CD14-positive monocyte (primary cell): ENCODE measurements around the gene TSPAN5. TPM values are rescaled to one million over a fixed set of nuclear protein-coding genes. Genes with fewer than 3 reads are reported as not detected.

ENCODE experiments used
- DNase-seq, 3 donors: peaks; one replicate each; pipeline ENCODE4 v3.0.0-alpha.2; 2011 to 2022
- H2AFZ ChIP-seq: 2 replicates; pipeline ENCODE4 v1.6.0; 2012; ENCODE audit warnings: mild to moderate bottlenecking, low read depth, low read length, inconsistent platforms; ENCODE audit not compliant: insufficient read depth, poor library complexity, severe bottlenecking
- H3K27ac ChIP-seq, 2 donors: 1 replicate in 1 of 2; 2 replicates in 1 of 2; pipeline ENCODE4 v1.5.1; 2012 to 2013; ENCODE audit warnings: low read length in 2 of 2, control low read depth in 1 of 2, inconsistent platforms in 1 of 2, low read depth in 1 of 2, mild to moderate bottlenecking in 1 of 2
- H3K27me3 ChIP-seq, 2 donors: one replicate each; pipeline versions ENCODE4 v1.6.0 to v1.6.1; 2011 to 2013; ENCODE audit warnings: low read length in 2 of 2; ENCODE audit not compliant: control insufficient read depth in 2 of 2, insufficient read depth in 2 of 2
- H3K36me3 ChIP-seq, 2 donors: replicated peaks in 1 of 2; 1 replicate in 1 of 2; 2 replicates in 1 of 2; pipeline versions ENCODE4 v1.5.1 to v1.6.1; 2012 to 2013; ENCODE audit warnings: low read length in 2 of 2, control low read depth in 1 of 2, inconsistent platforms in 1 of 2, mild to moderate bottlenecking in 1 of 2; ENCODE audit not compliant: insufficient read depth in 2 of 2, control insufficient read depth in 1 of 2
- H3K4me1 ChIP-seq, 2 donors: 1 replicate in 1 of 2; 2 replicates in 1 of 2; pipeline versions ENCODE4 v1.5.1 to v1.6.1; 2012 to 2013; ENCODE audit warnings: low read length in 2 of 2, control low read depth in 1 of 2, inconsistent platforms in 1 of 2, mild to moderate bottlenecking in 1 of 2, moderate library complexity in 1 of 2; ENCODE audit not compliant: insufficient read depth in 2 of 2, control insufficient read depth in 1 of 2
- H3K4me2 ChIP-seq: replicated peaks from 2 replicates; pipeline ENCODE3; 2012; ENCODE audit warnings: low read length, moderate library complexity, mild to moderate bottlenecking; ENCODE audit not compliant: poor library complexity, severe bottlenecking; ENCODE audit errors: extremely low read depth
- H3K4me3 ChIP-seq, 3 experiments: fragments of 200-600 bp in 1 of 3; sonication (generic) in 1 of 3; replicated peaks in 1 of 3; 1 replicate in 2 of 3; 2 replicates in 1 of 3; pipeline ENCODE4 v1.5.1; 2011 to 2013; ENCODE audit warnings: low read length in 3 of 3, mild to moderate bottlenecking in 3 of 3, control low read depth in 2 of 3, low read depth in 2 of 3, inconsistent platforms in 1 of 3, moderate library complexity in 1 of 3
- H3K79me2 ChIP-seq: 2 replicates; pipeline ENCODE4 v1.6.0; 2012; ENCODE audit warnings: mild to moderate bottlenecking, control low read depth, inconsistent platforms, low read length, moderate library complexity; ENCODE audit not compliant: insufficient read depth
- H3K9ac ChIP-seq: 2 replicates; pipeline ENCODE4 v1.6.0; 2017; ENCODE audit warnings: low read length, mild to moderate bottlenecking; ENCODE audit not compliant: insufficient read depth, poor library complexity, severe bottlenecking
- H3K9me3 ChIP-seq, 2 donors: replicated peaks in 1 of 2; 1 replicate in 1 of 2; 2 replicates in 1 of 2; pipeline versions ENCODE4 v1.5.1 to v1.6.1; 2012 to 2013; ENCODE audit warnings: low read length in 2 of 2, control low read depth in 1 of 2; ENCODE audit not compliant: control insufficient read depth in 1 of 2, insufficient read depth in 1 of 2
- H4K20me1 ChIP-seq: 2 replicates; pipeline ENCODE4 v1.6.0; 2012; ENCODE audit warnings: mild to moderate bottlenecking, low read length, control low read depth, moderate library complexity; ENCODE audit not compliant: insufficient read depth
- H3K27ac Mint-ChIP-seq, 7 donors: one replicate each; pipeline ENCODE4 v1.8.0; 2020; ENCODE audit warnings: mild to moderate bottlenecking in 7 of 7, mixed read lengths in 7 of 7, moderate library complexity in 6 of 7, inconsistent platforms in 2 of 7
- H3K27me3 Mint-ChIP-seq, 3 donors: one replicate each; pipeline ENCODE4 v1.8.0; 2021 to 2022; ENCODE audit warnings: low read depth in 3 of 3, mild to moderate bottlenecking in 3 of 3, mixed read lengths in 3 of 3, moderate library complexity in 3 of 3, inconsistent platforms in 1 of 3
- H3K36me3 Mint-ChIP-seq, 2 donors: one replicate each; pipeline ENCODE4 v1.8.0; 2020; ENCODE audit warnings: mixed read lengths in 2 of 2, inconsistent platforms in 1 of 2, mild to moderate bottlenecking in 1 of 2
- H3K4me1 Mint-ChIP-seq: one replicate; pipeline ENCODE4 v1.8.0; 2020; ENCODE audit warnings: mild to moderate bottlenecking, mixed read lengths
- H3K4me3 Mint-ChIP-seq, 2 donors: one replicate each; pipeline ENCODE4 v1.8.0; 2020; ENCODE audit warnings: mild to moderate bottlenecking in 2 of 2, mixed read lengths in 2 of 2, moderate library complexity in 1 of 2
- H3K9me3 Mint-ChIP-seq, 7 donors: one replicate each; pipeline ENCODE4 v1.8.0; 2020 to 2022; ENCODE audit warnings: mixed read lengths in 7 of 7, mild to moderate bottlenecking in 6 of 7, moderate library complexity in 6 of 7, inconsistent platforms in 2 of 7
- CTCF ChIP-seq: fragments of 200-600 bp; IDR thresholded peaks from one replicate; pipeline ENCODE4 v1.8.0; 2022; ENCODE audit warnings: antibody characterized with exemption, mild to moderate bottlenecking
- WGBS: methylation state at CpG from one replicate; pipeline ENCODE4 v1.1.5; 2013; ENCODE audit warnings: missing lambda C conversion rate; ENCODE audit not compliant: insufficient coverage; 5-methylcytosine and 5-hydroxymethylcytosine counted together
- intact Hi-C, 2 donors: fragments of 100-400 bp; cut with micrococcal nuclease; formaldehyde crosslinking; loops; one replicate each; pipeline versions ENCODE4 v1.15.0 to v1.15.1; 2023
- polyA plus RNA-seq, 3 donors: library from polyadenylated mRNA; depleted of rRNA in 1 of 3; unstranded in 2 of 3; stranded (reverse) in 1 of 3; fragments of 300-500 nt in 2 of 3; fragments of >200 nt in 1 of 3; fragmentation: Illumina TruSeq in 2 of 3; gene quantifications; 1 replicate in 2 of 3; 2 replicates in 1 of 3; pipeline ENCODE4 v1.2.3, GENCODE V29; 2012 to 2021

Gene TSPAN5
- polyA plus RNA-seq, 3 donors, result 0.09 to 1.1 (median 0.13) TPM

GRCh38 chr4:98468709-98469108, 189.7 kb downstream of the TSPAN5 start:
- Mint-ChIP-seq H3K27me3 (peaks cover 0 to 7% (median 0%) of the 10 kb centered on the region in 3 donors), H3K9me3 (peaks cover 4 to 10% (median 8%) of the 10 kb centered on the region in 7 donors), H3K36me3 (peaks cover 0 to 3% of the 10 kb centered on the region in 2 donors), H3K27ac (peak overlapping the region in 1 of 7 donors; percentile 15), H3K4me3 (peak overlapping the region in 1 of 2 donors; percentile 9), H3K4me1 (peaks cover 18% of the 10 kb centered on the region)
- peak overlapping the region; percentile 3 for H2AFZ ChIP-seq
- no peak overlapping the region for H3K27ac ChIP-seq
- intact Hi-C loops, result loop anchor here in 1 of 2 donors (10.0 kb wide), 1 partner anchor 936 kb away; no protein-coding TSS in a partner anchor
- peaks cover 0 to 11% of the 10 kb centered on the region in 2 donors for H3K9me3 ChIP-seq
- H3K36me3 ChIP-seq, result no peaks in the 10 kb centered on the region
- WGBS, result 0% methylated on average over 2 of the region's 6 CpGs
- no peaks in the 10 kb centered on the region for H3K79me2 ChIP-seq
- H3K4me3 ChIP-seq, result no peak overlapping the region
- TF ChIP-seq CTCF, result no peak
- H3K4me1 ChIP-seq, result peaks cover 8 to 11% of the 10 kb centered on the region in 2 donors
- no peak overlapping the region for H3K9ac ChIP-seq
- H3K4me2 ChIP-seq, result no peak overlapping the region
- no peaks in the 10 kb centered on the region for H3K27me3 ChIP-seq
- DNase-seq, result no peak
- no peaks in the 10 kb centered on the region for H4K20me1 ChIP-seq

DNA sequence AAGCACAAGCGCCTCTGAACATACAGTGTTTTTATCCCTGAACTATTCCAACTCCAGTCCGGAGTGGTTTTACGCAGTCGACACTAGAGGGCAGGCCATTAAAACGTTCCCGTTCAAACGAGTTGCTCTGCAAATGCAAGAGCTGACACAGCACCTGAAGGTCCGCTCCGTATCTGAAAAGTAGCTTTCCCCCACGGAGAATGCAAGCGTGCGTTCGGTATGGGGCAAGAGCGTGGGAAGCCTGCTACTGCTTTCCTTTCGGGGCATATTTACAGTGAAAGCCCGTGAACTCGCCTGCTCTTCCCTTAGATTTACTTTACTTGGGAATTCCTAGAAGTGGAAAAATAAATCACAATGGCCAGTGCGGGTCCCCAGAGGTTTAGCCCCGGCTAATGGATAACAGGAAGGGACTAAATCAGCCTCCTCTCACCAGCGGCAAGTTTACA, 190.8 kb downstream of the TSPAN5 start:
- no peaks in the 10 kb centered on the region for H3K27me3 ChIP-seq
- intact Hi-C loops, result loop anchor here in 1 of 2 donors (10.0 kb wide), 1 partner anchor 937 kb away; no protein-coding TSS in a partner anchor
- Mint-ChIP-seq H3K27me3 (peaks cover 0 to 7% (median 0%) of the 10 kb centered on the region in 3 donors), H3K27ac (peak overlapping the region in 1 of 7 donors; percentile 72), H3K4me1 (peaks cover 13% of the 10 kb centered on the region), H3K4me3 (peak overlapping the region; percentile 61 to 79), H3K36me3 (peaks cover 0 to 3% of the 10 kb centered on the region in 2 donors), H3K9me3 (peaks cover 0 to 7% (median 4%) of the 10 kb centered on the region in 7 donors)
- peak overlapping the region; percentile 75 for H3K4me2 ChIP-seq
- H3K27ac ChIP-seq, result no peak overlapping the region
- H3K9ac ChIP-seq, result peak overlapping the region; percentile 40
- DNase-seq, result peak; percentile 34 to 47 (median 35)
- H3K9me3 ChIP-seq, result peaks cover 0 to 7% of the 10 kb centered on the region in 2 donors
- H2AFZ ChIP-seq, result peak overlapping the region; percentile 72
- H3K4me1 ChIP-seq, result peaks cover 8 to 11% of the 10 kb centered on the region in 2 donors
- H3K79me2 ChIP-seq, result no peaks in the 10 kb centered on the region
- TF ChIP-seq CTCF, result peak; percentile 70
- H3K36me3 ChIP-seq, result no peaks in the 10 kb centered on the region
- 3% methylated on average over 17 of the region's 20 CpGs for WGBS
- H3K4me3 ChIP-seq, result peak overlapping the region in 1 of 3 experiments; percentile 62
- no peaks in the 10 kb centered on the region for H4K20me1 ChIP-seq
